Body of pancreas (tissue), 4 donors: ENCODE measurements around the gene ULK4.

Experiments
- CTCF ChIP-seq, 7 experiments: fragments of 450-650 bp in 4 of 7; fragments of 200-600 bp in 3 of 7; sonication (generic) in 3 of 7; IDR thresholded peaks; one replicate each; pipeline ENCODE4 v1.5.1; 2016 to 2019; ENCODE audit warnings: antibody characterized with exemption in 7 of 7
- POLR2A ChIP-seq, 3 donors: fragments of 450-650 bp; IDR thresholded peaks; one replicate each; pipeline ENCODE4 v1.6.1; 2016; ENCODE audit warnings: antibody characterized with exemption in 3 of 3, mild to moderate bottlenecking in 2 of 3

GRCh38 chr3:41753651-41754050 is 208.3 kb downstream of the ULK4 start:
- TF ChIP-seq POLR2A (IDR thresholded peaks at IDR 0.05) (no peak), CTCF (IDR thresholded peaks at IDR 0.05) (no peak)
